ENCODE measurements around the gene FAM181B.

GRCh38 chr11:82732348-82732733 lies 1.3 kb downstream of the FAM181B start:
- TF ChIP-seq SIN3A (IDR thresholded peaks at IDR 0.05; ENCODE audit: borderline replicate concordance, insufficient read depth, low read length) (no peak), POLR2AphosphoS5 (IDR thresholded peaks at IDR 0.05; ENCODE audit: low read depth, low read length) (no peak)
- TF ChIP-seq, protein P1, sequence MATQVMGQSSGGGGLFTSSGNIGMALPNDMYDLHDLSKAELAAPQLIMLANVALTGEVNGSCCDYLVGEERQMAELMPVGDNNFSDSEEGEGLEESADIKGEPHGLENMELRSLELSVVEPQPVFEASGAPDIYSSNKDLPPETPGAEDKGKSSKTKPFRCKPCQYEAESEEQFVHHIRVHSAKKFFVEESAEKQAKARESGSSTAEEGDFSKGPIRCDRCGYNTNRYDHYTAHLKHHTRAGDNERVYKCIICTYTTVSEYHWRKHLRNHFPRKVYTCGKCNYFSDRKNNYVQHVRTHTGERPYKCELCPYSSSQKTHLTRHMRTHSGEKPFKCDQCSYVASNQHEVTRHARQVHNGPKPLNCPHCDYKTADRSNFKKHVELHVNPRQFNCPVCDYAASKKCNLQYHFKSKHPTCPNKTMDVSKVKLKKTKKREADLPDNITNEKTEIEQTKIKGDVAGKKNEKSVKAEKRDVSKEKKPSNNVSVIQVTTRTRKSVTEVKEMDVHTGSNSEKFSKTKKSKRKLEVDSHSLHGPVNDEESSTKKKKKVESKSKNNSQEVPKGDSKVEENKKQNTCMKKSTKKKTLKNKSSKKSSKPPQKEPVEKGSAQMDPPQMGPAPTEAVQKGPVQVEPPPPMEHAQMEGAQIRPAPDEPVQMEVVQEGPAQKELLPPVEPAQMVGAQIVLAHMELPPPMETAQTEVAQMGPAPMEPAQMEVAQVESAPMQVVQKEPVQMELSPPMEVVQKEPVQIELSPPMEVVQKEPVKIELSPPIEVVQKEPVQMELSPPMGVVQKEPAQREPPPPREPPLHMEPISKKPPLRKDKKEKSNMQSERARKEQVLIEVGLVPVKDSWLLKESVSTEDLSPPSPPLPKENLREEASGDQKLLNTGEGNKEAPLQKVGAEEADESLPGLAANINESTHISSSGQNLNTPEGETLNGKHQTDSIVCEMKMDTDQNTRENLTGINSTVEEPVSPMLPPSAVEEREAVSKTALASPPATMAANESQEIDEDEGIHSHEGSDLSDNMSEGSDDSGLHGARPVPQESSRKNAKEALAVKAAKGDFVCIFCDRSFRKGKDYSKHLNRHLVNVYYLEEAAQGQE (IDR thresholded peaks at IDR 0.05; ENCODE audit: insufficient read depth in 1 of 2, low read depth in 2 of 2, low read length in 2 of 2), result no peak
